Panc1 (cell line): Measurements from ENCODE around the gene MINDY4B. TPM values are rescaled to one million over a fixed set of nuclear protein-coding genes. Genes with fewer than 3 reads are reported as not detected.

ENCODE experiments used
- ATAC-seq: fragments of 200-7000 bp; cut with Tn5 transposase; 2 replicates; pipeline ENCODE4 v1.9.1; 2020; ENCODE audit warnings: mild to moderate bottlenecking, moderate library complexity
- BruUV-seq: library from RNA; stranded (reverse); fragments of 400-500 nt; replicated peaks from 2 replicates; lab custom pipeline; 2021; lab: Mats Ljungman, UMichigan
- CTCF ChIA-PET: fragments of 300-600 bp; sonication (Branson Sonifier 250); formaldehyde crosslinking; loops from one replicate; lab custom pipeline; 2022; ENCODE audit warnings: antibody characterized with exemption; lab: Charles Lee
- POLR2A ChIA-PET: fragments of 300-600 bp; sonication (Branson Sonifier 250); formaldehyde crosslinking; loops from one replicate; lab custom pipeline; 2022; ENCODE audit warnings: antibody characterized with exemption; lab: Charles Lee
- DNase-seq: peaks from one replicate; pipeline ENCODE4 v3.0.0-alpha.2; 2010; ENCODE audit warnings: low read depth, low spot score
- H3K27ac ChIP-seq: 2 replicates; pipeline ENCODE4 v1.5.1; 2011; ENCODE audit warnings: mild to moderate bottlenecking, low read length, inconsistent platforms
- H3K27me3 ChIP-seq: fragments of 200-500 bp; sonication (Bioruptor generic); 2 replicates; pipeline ENCODE4 v1.6.0; 2014; ENCODE audit warnings: low read length, inconsistent platforms; ENCODE audit not compliant: control insufficient read depth, insufficient read depth
- H3K36me3 ChIP-seq: fragments of 200-500 bp; sonication (Bioruptor generic); 2 replicates; pipeline ENCODE4 v1.5.1; 2014; ENCODE audit warnings: inconsistent platforms, mild to moderate bottlenecking, low read length, moderate library complexity; ENCODE audit not compliant: control insufficient read depth, insufficient read depth
- H3K4me1 ChIP-seq: 2 replicates; pipeline ENCODE4 v1.5.1; 2011; ENCODE audit warnings: inconsistent platforms, mild to moderate bottlenecking, low read length, moderate library complexity; ENCODE audit not compliant: control insufficient read depth, insufficient read depth
- H3K4me3 ChIP-seq, 2 experiments: 2 replicates each; pipeline ENCODE4 v1.5.1; 2011 to 2012; ENCODE audit warnings: low read depth in 2 of 2, low read length in 2 of 2, mild to moderate bottlenecking in 2 of 2, inconsistent platforms in 1 of 2, moderate library complexity in 1 of 2
- H3K9me3 ChIP-seq: fragments of 200-500 bp; sonication (Bioruptor generic); 2 replicates; pipeline ENCODE4 v1.5.1; 2014; ENCODE audit warnings: low read depth, mild to moderate bottlenecking, inconsistent platforms, low read length, moderate library complexity; ENCODE audit not compliant: control insufficient read depth, insufficient read depth
- POLR2AphosphoS5 ChIP-seq: IDR thresholded peaks from 2 replicates; pipeline ENCODE4 v1.6.1; 2012; ENCODE audit warnings: mild to moderate bottlenecking, low read depth, low read length, moderate library complexity
- SIN3A ChIP-seq: IDR thresholded peaks from 2 replicates; pipeline ENCODE4 v1.6.1; 2012; ENCODE audit warnings: low read depth, mild to moderate bottlenecking, low read length, moderate library complexity, borderline replicate concordance; ENCODE audit not compliant: insufficient read depth
- TCF7L2 ChIP-seq: IDR thresholded peaks from 2 replicates; pipeline ENCODE4 v1.6.1; 2011; ENCODE audit warnings: mild to moderate bottlenecking, low read depth, low read length, inconsistent platforms
- in situ Hi-C: cut with HindIII; loops from 2 replicates; pipeline ENCODE4 v1.10.0; 2016; ENCODE audit warnings: low sequenced_read_pairs, low pct_unique_long_range_greater_than_20kb
- intact Hi-C: fragments of 100-400 bp; cut with micrococcal nuclease; formaldehyde crosslinking; loops from one replicate; pipeline ENCODE4 v1.10.0; 2022; ENCODE audit not compliant: unreplicated experiment
- total RNA-seq: library from RNA; stranded (reverse); gene quantifications from one replicate; pipeline ENCODE4 v1.2.1, GENCODE V29; 2021; ENCODE audit not compliant: unreplicated experiment
- TF ChIP-seq, protein P1 (sequence below), 2 experiments: IDR thresholded peaks; 2 replicates each; pipeline ENCODE4 v1.6.1; 2011 to 2012; ENCODE audit warnings: low read depth in 2 of 2, control low read depth in 1 of 2, low read length in 1 of 2, mild to moderate bottlenecking in 1 of 2, moderate library complexity in 1 of 2; ENCODE audit not compliant: insufficient read depth in 1 of 2
- TF ChIP-seq, protein P2 (sequence below): fragments of 450-650 bp; IDR thresholded peaks from 2 replicates; pipeline ENCODE4 v1.5.1; 2017; ENCODE audit warnings: mild to moderate bottlenecking

Gene MINDY4B
- total RNA-seq, 1 experiment from 2014 or later, result not detected

DNA sequence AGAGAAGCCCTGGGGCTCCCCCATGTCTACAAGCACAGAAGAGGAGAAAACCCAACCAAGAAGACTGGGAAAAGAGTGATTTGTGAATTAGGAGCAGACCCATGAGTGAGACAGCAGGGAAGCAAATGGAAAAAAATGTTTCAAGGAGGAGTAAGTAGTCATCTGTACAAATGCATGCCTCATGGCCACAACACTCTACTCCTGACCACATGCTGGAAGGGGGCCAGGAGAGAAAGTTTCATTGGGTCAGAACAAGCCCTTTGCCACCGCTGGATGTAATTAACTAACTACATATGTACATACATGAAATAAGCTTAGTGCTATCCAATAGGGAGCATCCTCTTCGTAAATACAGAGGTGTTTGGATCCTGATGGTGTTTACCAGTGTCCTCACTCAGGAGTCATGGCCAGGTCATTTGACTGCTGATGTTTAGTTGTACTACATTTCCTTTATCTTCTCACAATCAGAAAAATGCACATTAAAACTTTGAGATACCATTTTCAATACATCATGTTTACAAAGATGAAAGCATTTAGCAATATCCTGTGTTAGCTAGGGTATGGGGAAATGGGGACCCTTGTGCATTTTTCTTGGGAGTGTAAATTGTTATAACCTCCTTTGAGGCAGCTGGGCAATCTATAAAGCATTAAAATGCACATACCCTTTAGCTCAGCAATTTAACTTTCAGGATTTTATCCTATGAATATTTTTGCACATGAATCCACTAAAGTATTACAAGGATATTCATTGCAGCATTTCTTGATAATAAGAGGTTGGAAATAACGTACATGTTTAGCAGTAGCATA, 40.2 kb upstream of the MINDY4B start:
- no peak overlapping the region for H3K4me3 ChIP-seq
- no peaks in the 10 kb centered on the region for H3K4me1 ChIP-seq
- no peaks in the 10 kb centered on the region for H3K9me3 ChIP-seq
- no peaks in the 10 kb centered on the region for H3K36me3 ChIP-seq
- POLR2A ChIA-PET, result no interaction called here
- CTCF ChIA-PET, result no interaction called here
- ATAC-seq, result no peak
- in situ Hi-C loops, result no loop called here
- peaks cover 17% of the 10 kb centered on the region for H3K27me3 ChIP-seq
- no TSS peak for BruUV-seq
- intact Hi-C loops, result no loop called here
- TF ChIP-seq SIN3A (no peak), POLR2AphosphoS5 (no peak), TCF7L2 (no peak)
- TF ChIP-seq, protein P1, sequence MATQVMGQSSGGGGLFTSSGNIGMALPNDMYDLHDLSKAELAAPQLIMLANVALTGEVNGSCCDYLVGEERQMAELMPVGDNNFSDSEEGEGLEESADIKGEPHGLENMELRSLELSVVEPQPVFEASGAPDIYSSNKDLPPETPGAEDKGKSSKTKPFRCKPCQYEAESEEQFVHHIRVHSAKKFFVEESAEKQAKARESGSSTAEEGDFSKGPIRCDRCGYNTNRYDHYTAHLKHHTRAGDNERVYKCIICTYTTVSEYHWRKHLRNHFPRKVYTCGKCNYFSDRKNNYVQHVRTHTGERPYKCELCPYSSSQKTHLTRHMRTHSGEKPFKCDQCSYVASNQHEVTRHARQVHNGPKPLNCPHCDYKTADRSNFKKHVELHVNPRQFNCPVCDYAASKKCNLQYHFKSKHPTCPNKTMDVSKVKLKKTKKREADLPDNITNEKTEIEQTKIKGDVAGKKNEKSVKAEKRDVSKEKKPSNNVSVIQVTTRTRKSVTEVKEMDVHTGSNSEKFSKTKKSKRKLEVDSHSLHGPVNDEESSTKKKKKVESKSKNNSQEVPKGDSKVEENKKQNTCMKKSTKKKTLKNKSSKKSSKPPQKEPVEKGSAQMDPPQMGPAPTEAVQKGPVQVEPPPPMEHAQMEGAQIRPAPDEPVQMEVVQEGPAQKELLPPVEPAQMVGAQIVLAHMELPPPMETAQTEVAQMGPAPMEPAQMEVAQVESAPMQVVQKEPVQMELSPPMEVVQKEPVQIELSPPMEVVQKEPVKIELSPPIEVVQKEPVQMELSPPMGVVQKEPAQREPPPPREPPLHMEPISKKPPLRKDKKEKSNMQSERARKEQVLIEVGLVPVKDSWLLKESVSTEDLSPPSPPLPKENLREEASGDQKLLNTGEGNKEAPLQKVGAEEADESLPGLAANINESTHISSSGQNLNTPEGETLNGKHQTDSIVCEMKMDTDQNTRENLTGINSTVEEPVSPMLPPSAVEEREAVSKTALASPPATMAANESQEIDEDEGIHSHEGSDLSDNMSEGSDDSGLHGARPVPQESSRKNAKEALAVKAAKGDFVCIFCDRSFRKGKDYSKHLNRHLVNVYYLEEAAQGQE (IDR thresholded peaks at IDR 0.05; ENCODE audit: insufficient read depth in 1 of 2, low read depth in 2 of 2, low read length in 1 of 2), result no peak
- TF ChIP-seq, protein P2, sequence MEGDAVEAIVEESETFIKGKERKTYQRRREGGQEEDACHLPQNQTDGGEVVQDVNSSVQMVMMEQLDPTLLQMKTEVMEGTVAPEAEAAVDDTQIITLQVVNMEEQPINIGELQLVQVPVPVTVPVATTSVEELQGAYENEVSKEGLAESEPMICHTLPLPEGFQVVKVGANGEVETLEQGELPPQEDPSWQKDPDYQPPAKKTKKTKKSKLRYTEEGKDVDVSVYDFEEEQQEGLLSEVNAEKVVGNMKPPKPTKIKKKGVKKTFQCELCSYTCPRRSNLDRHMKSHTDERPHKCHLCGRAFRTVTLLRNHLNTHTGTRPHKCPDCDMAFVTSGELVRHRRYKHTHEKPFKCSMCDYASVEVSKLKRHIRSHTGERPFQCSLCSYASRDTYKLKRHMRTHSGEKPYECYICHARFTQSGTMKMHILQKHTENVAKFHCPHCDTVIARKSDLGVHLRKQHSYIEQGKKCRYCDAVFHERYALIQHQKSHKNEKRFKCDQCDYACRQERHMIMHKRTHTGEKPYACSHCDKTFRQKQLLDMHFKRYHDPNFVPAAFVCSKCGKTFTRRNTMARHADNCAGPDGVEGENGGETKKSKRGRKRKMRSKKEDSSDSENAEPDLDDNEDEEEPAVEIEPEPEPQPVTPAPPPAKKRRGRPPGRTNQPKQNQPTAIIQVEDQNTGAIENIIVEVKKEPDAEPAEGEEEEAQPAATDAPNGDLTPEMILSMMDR, result no peak
- no peak overlapping the region for H3K27ac ChIP-seq
- no peak for DNase-seq

DNA sequence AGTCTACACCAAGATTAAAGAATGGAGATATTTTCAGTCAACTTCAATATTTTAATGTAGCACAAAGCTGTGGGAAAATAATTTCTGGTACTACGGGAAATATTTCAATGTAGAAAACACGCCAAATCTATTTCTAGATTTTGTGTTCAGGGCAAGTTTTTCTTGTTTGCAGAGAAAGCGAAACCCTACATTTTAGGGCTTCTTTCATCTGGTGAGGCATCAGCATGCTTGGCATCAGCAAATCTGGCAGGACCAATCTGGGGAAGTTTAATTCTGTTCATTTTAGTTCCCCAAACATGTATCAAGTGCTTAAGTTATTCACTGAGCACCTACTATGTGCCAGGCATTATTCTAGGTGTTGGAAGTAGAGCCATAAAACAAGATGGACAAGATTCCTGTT, 37.0 kb upstream of the MINDY4B start:
- no peak for DNase-seq
- in situ Hi-C loops, result no loop called here

More for the DNA sequence above, 37.0 kb upstream of the MINDY4B start:
- H3K4me3 ChIP-seq, result no peak overlapping the region
- ATAC-seq, result no peak
- BruUV-seq, result no TSS peak
- ChIA-PET CTCF (no interaction called here), POLR2A (no interaction called here)
- peaks cover 20% of the 10 kb centered on the region for H3K27me3 ChIP-seq
- intact Hi-C loops, result loop anchor here (1.0 kb wide), 1 partner anchor 25 kb away; no protein-coding TSS in a partner anchor
- TF ChIP-seq POLR2AphosphoS5 (no peak), TCF7L2 (no peak), SIN3A (no peak)
- TF ChIP-seq, protein P2, result no peak
- TF ChIP-seq, protein P1 (IDR thresholded peaks at IDR 0.05; ENCODE audit: insufficient read depth in 1 of 2, low read depth in 2 of 2, low read length in 1 of 2), result no peak
- no peaks in the 10 kb centered on the region for H3K4me1 ChIP-seq
- no peaks in the 10 kb centered on the region for H3K36me3 ChIP-seq
- H3K9me3 ChIP-seq, result no peaks in the 10 kb centered on the region
- H3K27ac ChIP-seq, result no peak overlapping the region
